GM13976 (cell line): ENCODE results near the gene CELA3A.
"Not testable (repeated sequence)": the region's sequence is repeated elsewhere in the genome, so short reads cannot be mapped to it uniquely, and the experiment has no call there.

Experiments used
- DNase-seq: peaks from one replicate; pipeline ENCODE4 v3.0.0; 2012; ENCODE audit warnings: low spot score
- CTCF ChIP-seq: IDR thresholded peaks from 2 replicates; pipeline ENCODE4 v1.5.1; 2012; ENCODE audit warnings: borderline replicate concordance, mild to moderate bottlenecking; ENCODE audit not compliant: insufficient read depth; ENCODE audit errors: extremely low read depth, missing control alignments, control extremely low read depth
- in situ Hi-C: fragments of 300-500 bp; cut with MboI; formaldehyde crosslinking; loops from one replicate; pipeline ENCODE4 v1.12.0; 2022; ENCODE audit warnings: low sequenced_read_pairs, mixed read lengths, inconsistent platforms; ENCODE audit not compliant: unreplicated experiment

CELA3A gene

GRCh38 chr1:22009566-22009965 is 8.1 kb downstream of the CELA3A start:
- in situ Hi-C loops, DNase-seq: not testable (repeated sequence)

DNA sequence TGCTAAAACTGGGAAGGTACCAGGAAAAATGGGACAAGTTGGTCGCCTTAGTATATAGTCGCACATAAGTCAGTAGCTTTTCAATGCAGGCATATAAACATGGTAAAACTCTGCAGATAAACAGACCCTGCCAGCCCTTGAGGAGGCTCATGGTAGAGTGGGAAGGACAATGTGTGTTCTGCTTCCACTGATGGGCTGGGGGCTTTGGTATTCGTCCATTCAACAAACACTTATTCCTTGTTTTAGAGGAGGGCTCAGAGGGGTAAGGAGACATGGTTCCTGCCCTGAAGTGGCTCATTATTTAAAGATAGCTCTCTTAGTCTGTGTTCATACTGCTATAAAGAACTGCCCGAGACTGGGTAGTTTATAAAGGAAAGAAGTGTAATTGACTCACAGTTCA is 11.3 kb downstream of the CELA3A start:
- in situ Hi-C loops, DNase-seq: not testable (repeated sequence)

GRCh38 chr1:22014575-22015206 is 13.2 kb downstream of the CELA3A start:
- in situ Hi-C loops, DNase-seq: not testable (repeated sequence)

GRCh38 chr1:22018583-22019559 is 17.4 kb downstream of the CELA3A start:
- in situ Hi-C loops = no loop called here
- TF ChIP-seq CTCF = peak; percentile 40
- DNase-seq = peak; percentile 75

- in situ Hi-C loops = no loop called here
- TF ChIP-seq CTCF = no peak
- no peak for DNase-seq
These were observed 19.6 kb downstream of the CELA3A start for GRCh38 chr1:22021061-22021460.

DNA sequence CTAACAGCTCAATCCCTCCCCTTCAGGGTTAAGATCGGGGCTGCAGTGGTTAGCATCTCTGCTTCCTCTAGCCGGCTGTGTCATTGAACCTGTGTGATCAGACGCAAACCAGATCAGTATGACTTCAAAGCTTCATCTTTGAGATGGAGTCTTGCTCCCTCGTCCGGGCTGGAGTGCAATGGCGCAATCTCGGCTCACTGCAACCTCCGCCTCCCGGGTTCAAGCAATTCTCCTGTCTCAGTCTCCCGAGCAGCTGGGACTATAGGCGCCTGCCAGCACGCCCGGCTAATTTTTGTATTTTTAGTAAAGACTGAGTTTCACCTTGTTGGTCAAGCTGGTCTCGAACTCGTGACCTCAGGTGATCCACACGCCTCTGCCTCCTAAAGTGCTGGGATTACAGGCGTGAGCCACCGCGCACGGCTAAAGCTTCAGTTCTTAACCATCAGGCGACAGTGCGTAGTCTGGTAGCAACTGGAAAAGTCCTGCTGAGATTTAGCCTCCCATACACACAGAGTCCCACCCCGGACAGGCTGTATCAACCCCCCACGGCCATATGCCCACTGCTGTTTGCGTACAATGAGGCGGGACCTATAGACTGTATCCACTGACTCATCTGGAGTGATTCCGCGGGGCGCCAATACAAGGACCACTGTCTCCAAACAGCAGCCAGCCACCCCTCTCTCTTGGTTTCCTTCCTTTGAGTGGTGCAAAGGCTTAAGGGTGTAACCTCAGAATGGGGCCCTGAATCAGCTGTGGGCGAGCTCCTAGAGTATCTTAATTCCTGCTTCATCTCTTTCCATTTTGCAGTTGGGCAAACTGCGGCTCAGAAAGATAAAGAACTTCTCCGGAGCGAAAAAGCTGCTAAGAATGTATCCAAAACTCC is 23.3 kb downstream of the CELA3A start:
- DNase-seq = peak; percentile 71
- no peak for TF ChIP-seq CTCF
- in situ Hi-C loops = no loop called here

DNA sequence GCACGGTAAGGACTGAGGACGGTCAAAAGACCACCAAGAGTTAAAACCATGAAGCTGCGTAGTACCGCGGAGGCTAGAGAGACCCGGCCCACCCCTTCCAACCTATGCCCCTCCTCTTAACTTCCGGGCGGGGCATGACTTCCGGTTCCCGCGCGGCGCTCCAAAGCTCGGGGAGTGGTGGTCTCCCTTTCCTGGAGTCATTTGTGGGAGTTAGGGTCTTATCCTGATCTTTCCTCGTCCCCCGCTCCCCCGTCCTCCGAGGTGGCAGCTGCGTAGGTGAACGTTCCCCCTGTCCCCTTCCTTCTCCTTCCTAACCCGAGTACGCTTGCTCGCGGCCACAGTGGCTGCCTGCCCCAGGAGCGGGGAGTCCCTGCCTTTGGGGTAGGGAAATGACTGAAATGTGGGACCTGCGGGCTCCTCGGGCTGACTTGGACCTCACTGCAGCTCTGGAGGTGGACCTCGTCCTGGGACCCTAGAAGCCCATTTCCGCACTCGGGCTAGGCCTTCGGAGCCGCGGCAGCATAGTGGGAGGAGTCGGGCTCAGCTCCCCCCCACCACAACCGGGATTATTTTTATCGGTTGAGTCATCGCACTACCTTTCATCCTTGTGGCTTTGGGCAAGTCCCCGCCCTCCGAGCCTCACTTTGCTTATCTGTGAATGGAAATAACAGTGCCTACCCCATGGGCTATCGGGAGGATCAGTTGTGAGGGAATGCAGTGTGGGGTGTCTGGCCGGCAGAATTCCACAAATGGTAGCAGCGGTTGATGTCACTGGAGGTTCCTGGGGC is 24.1 kb downstream of the CELA3A start:
- no peak for TF ChIP-seq CTCF
- peak; percentile 81 for DNase-seq
- in situ Hi-C loops = no loop called here

- in situ Hi-C loops = no loop called here
- TF ChIP-seq CTCF = no peak
- no peak for DNase-seq
These were observed 25.4 kb downstream of the CELA3A start for GRCh38 chr1:22026924-22027289.
